GM18526 (cell line): Measurements from ENCODE around the gene GCSAM.

Source experiments
- POLR2A ChIP-seq: IDR thresholded peaks from 3 replicates; pipeline ENCODE4 v1.6.1; 2011; ENCODE audit not compliant: insufficient read length; ENCODE audit errors: extremely low read depth

The GCSAM gene

GRCh38 chr3:112132975-112133448, at the start of gene GCSAM:
GCSAM (minus strand) TSS chr3:112133248; CDS start chr3:112133120, 128 bp downstream.
- TF ChIP-seq POLR2A = peak; percentile 51

DNA sequence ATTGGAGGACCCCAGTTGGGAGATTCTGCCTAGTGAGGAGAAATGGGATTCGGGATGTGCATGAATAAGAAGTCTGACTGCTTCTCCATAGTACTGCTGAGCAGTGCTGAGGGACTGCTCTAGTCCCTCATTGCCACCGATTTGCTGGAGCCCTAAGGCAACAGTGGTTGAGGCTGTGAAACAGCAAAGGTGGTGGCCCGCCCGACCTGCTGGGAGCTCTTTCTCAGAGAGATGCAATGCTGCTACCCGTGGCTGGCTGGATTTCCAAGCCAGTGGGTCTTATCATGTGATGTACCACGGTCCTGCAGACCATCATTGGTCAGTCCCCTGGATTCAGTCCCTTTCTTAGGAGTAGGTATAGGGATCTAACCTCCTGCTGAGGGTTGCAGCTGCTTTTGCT, 42.6 kb upstream of the GCSAM start:
- no peak for TF ChIP-seq POLR2A

GRCh38 chr3:112175037-112175436, 42.0 kb upstream of the GCSAM start:
- no peak for TF ChIP-seq POLR2A

DNA sequence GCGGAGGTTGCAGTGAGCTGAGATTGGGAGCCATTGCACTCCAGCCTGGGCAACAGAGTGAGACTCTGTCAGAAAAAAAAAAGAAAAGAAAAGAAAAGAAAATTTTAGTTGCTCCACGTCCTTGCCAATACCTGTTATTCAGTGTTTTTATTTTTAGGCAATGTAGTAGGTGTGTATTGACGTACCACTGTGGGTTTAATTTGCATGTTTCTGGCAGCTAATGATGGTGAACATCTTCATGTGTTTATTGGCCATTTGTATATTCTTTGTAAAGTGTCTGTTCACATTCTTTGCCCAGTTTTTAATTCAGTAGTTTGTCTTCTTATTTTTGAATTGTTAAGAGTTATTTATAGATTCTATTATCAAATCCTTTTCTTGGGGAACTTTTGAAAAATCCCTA, 38.1 kb upstream of the GCSAM start:
- no peak for TF ChIP-seq POLR2A

- TF ChIP-seq POLR2A = no peak
Observed at GRCh38 chr3:112170046-112170445, 37.0 kb upstream of the GCSAM start.

GRCh38 chr3:112167758-112168157, 34.7 kb upstream of the GCSAM start:
- no peak for TF ChIP-seq POLR2A

GRCh38 chr3:112149136-112149535, 16.1 kb upstream of the GCSAM start:
- no peak for TF ChIP-seq POLR2A

DNA sequence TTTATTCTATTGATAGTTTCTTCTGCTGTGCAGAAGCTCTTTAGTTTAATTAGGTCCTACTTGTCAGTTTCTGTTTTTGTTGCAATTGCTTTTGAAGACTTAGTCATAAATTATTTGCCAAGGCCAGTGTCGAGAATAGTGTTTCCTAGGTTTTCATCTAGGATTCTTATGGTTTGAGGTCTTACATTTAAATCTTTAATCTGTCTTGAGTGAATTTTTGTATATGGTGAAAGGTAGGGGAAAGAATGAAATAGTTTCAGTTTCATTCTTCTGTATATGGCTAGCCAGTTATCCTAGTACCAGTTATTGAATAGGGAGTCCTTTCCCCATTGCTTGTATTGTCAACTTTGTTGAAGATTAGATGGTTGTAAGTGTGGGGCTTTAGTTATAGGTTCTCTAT, 10.6 kb upstream of the GCSAM start:
- no peak for TF ChIP-seq POLR2A

- no peak for TF ChIP-seq POLR2A
Observed at GRCh38 chr3:112143251-112143650, 10.2 kb upstream of the GCSAM start.

GRCh38 chr3:112141293-112141692, 8.2 kb upstream of the GCSAM start:
- no peak for TF ChIP-seq POLR2A

- no peak for TF ChIP-seq POLR2A
Observed at GRCh38 chr3:112140584-112140983, 7.5 kb upstream of the GCSAM start.

- TF ChIP-seq POLR2A = no peak
Observed at GRCh38 chr3:112138219-112138969, 5.3 kb upstream of the GCSAM start.

DNA sequence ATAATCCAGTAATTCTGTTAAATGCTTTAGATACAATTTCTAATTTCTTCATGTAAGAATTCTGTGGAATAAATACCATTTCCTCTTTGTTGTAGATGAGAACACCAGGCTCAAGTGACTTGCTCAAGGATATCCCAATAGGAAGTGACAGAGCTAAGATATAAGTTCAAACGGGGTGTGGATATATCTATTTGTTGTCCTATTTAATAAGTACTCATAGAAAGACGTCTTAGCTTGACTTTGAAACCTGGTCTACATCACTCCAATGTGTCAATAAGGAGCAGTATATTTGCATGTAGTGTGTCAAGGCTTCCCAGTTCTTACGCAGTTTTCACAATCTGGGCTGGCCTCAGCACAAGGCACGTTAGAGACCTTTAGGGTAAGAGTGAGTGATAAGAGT, 4.7 kb upstream of the GCSAM start:
- TF ChIP-seq POLR2A = no peak

GRCh38 chr3:112136959-112137693, 4.1 kb upstream of the GCSAM start:
- TF ChIP-seq POLR2A = no peak

- no peak for TF ChIP-seq POLR2A
Observed at GRCh38 chr3:112136046-112136445, 3.0 kb upstream of the GCSAM start.
